Hematopoietic multipotent progenitor cell treated with erythropoietin and hydrocortisone succinate and interleukin-3 and kit ligand, for 15 days (in vitro differentiated cells): ENCODE data around the gene C5AR2.
"Not testable (repeated sequence)": the region's sequence is repeated elsewhere in the genome, so short reads cannot be mapped to it uniquely, and the experiment has no call there.

ENCODE experiments used
- DNase-seq: peaks from one replicate; pipeline ENCODE4 v3.0.0-alpha.2; 2015; ENCODE audit warnings: low spot score

Gene C5AR2

GRCh38 chr19:47363758-47364531, 32.0 kb downstream of the C5AR2 start:
- DNase-seq, result no peak

GRCh38 chr19:47365455-47365854, 33.5 kb downstream of the C5AR2 start:
- DNase-seq, result not testable (repeated sequence)

- DNase-seq, result no peak
Observed at GRCh38 chr19:47370045-47370611, 38.2 kb downstream of the C5AR2 start.

- no peak for DNase-seq
Observed at GRCh38 chr19:47371261-47371660, 39.3 kb downstream of the C5AR2 start.

- no peak for DNase-seq
Observed at GRCh38 chr19:47372603-47373002, 40.6 kb downstream of the C5AR2 start.

- no peak for DNase-seq
Observed at GRCh38 chr19:47373246-47374240, 41.6 kb downstream of the C5AR2 start.

- no peak for DNase-seq
Observed at GRCh38 chr19:47374876-47375693, 43.1 kb downstream of the C5AR2 start.

GRCh38 chr19:47375694-47376588, 44.0 kb downstream of the C5AR2 start:
- no peak for DNase-seq

GRCh38 chr19:47376589-47377144, 44.7 kb downstream of the C5AR2 start:
- no peak for DNase-seq

- DNase-seq, result peak; percentile 84
Observed at GRCh38 chr19:47377208-47377701, 45.3 kb downstream of the C5AR2 start.

GRCh38 chr19:47377801-47378200, 45.8 kb downstream of the C5AR2 start:
- DNase-seq, result no peak

GRCh38 chr19:47378246-47378645, 46.3 kb downstream of the C5AR2 start:
- no peak for DNase-seq

GRCh38 chr19:47379381-47379938, 47.5 kb downstream of the C5AR2 start:
- no peak for DNase-seq

- no peak for DNase-seq
Observed at GRCh38 chr19:47380559-47380958, 48.6 kb downstream of the C5AR2 start.

- DNase-seq, result no peak
Observed at GRCh38 chr19:47381121-47381520, 49.1 kb downstream of the C5AR2 start.

GRCh38 chr19:47381653-47382279, 49.8 kb downstream of the C5AR2 start:
- DNase-seq, result no peak

GRCh38 chr19:47383890-47384289, 51.9 kb downstream of the C5AR2 start:
- DNase-seq, result not testable (repeated sequence)

- not testable (repeated sequence) for DNase-seq
Observed at GRCh38 chr19:47384533-47384932, 52.6 kb downstream of the C5AR2 start.

GRCh38 chr19:47386582-47386981, 54.6 kb downstream of the C5AR2 start:
- not testable (repeated sequence) for DNase-seq
